ENCODE data around the gene MBD3L4.
"Not testable (repeated sequence)": the region's sequence is repeated elsewhere in the genome, so short reads cannot be mapped to it uniquely, and the experiment has no call there.

The MBD3L4 gene

GRCh38 chr19:7040079-7040478 is at the start of gene MBD3L4:
Gene MBD3L4 (minus strand): TSS chr19:7040179. CDS start chr19:7040144, 35 bp downstream.
- H3K27ac Mint-ChIP-seq; H3K36me3 Mint-ChIP-seq (ENCODE audit: low read depth); H3K9me3 Mint-ChIP-seq; H3K4me3 Mint-ChIP-seq; H3K27me3 Mint-ChIP-seq (ENCODE audit: low read depth); DNase-seq (ENCODE audit: low spot score); H3K4me1 Mint-ChIP-seq (ENCODE audit: low read depth): not testable (repeated sequence)

GRCh38 chr19:7088999-7089398 is 49.0 kb upstream of the MBD3L4 start:
- Mint-ChIP-seq H3K4me1 (ENCODE audit: low read depth) (no peaks in the 10 kb centered on the region), H3K36me3 (ENCODE audit: low read depth) (peaks cover 28% of the 10 kb centered on the region), H3K4me3 (no peak overlapping the region), H3K27me3 (ENCODE audit: low read depth) (no peaks in the 10 kb centered on the region), H3K9me3 (peaks cover 43% of the 10 kb centered on the region), H3K27ac (no peak overlapping the region)
- no peak for DNase-seq (ENCODE audit: low spot score)

GRCh38 chr19:7083076-7083956 is 43.3 kb upstream of the MBD3L4 start:
- no peaks in the 10 kb centered on the region for H3K4me1 Mint-ChIP-seq (ENCODE audit: low read depth)
- H3K36me3 Mint-ChIP-seq (ENCODE audit: low read depth): peaks cover 76% of the 10 kb centered on the region
- H3K27ac Mint-ChIP-seq: no peak overlapping the region
- H3K27me3 Mint-ChIP-seq (ENCODE audit: low read depth): no peaks in the 10 kb centered on the region
- H3K4me3 Mint-ChIP-seq: no peak overlapping the region
- no peak for DNase-seq (ENCODE audit: low spot score)
- peaks cover 53% of the 10 kb centered on the region for H3K9me3 Mint-ChIP-seq

GRCh38 chr19:7078008-7078407 is 38.0 kb upstream of the MBD3L4 start:
- H3K4me1 Mint-ChIP-seq (ENCODE audit: low read depth): no peaks in the 10 kb centered on the region
- peaks cover 58% of the 10 kb centered on the region for H3K9me3 Mint-ChIP-seq
- no peak for DNase-seq (ENCODE audit: low spot score)

GRCh38 chr19:7076151-7076550 is 36.2 kb upstream of the MBD3L4 start:
- DNase-seq (ENCODE audit: low spot score): no peak
- peaks cover 3% of the 10 kb centered on the region for H3K4me1 Mint-ChIP-seq (ENCODE audit: low read depth)
- no peaks in the 10 kb centered on the region for H3K27me3 Mint-ChIP-seq (ENCODE audit: low read depth)
- H3K36me3 Mint-ChIP-seq (ENCODE audit: low read depth): peaks cover 89% of the 10 kb centered on the region
- peaks cover 53% of the 10 kb centered on the region for H3K9me3 Mint-ChIP-seq
- H3K4me3 Mint-ChIP-seq: no peak overlapping the region
- H3K27ac Mint-ChIP-seq: no peak overlapping the region

More at GRCh38 chr19:7078008-7078407, 38.0 kb upstream of the MBD3L4 start:
- H3K27me3 Mint-ChIP-seq (ENCODE audit: low read depth): no peaks in the 10 kb centered on the region
- H3K4me3 Mint-ChIP-seq: no peak overlapping the region
- H3K27ac Mint-ChIP-seq: no peak overlapping the region
- peaks cover 94% of the 10 kb centered on the region for H3K36me3 Mint-ChIP-seq (ENCODE audit: low read depth)

- H3K4me1 Mint-ChIP-seq (ENCODE audit: low read depth): peaks cover 3% of the 10 kb centered on the region
- no peak overlapping the region for H3K4me3 Mint-ChIP-seq
- H3K27me3 Mint-ChIP-seq (ENCODE audit: low read depth): no peaks in the 10 kb centered on the region
- peaks cover 43% of the 10 kb centered on the region for H3K9me3 Mint-ChIP-seq
- no peak for DNase-seq (ENCODE audit: low spot score)
- H3K27ac Mint-ChIP-seq: no peak overlapping the region
- peaks cover 88% of the 10 kb centered on the region for H3K36me3 Mint-ChIP-seq (ENCODE audit: low read depth)
Observed at GRCh38 chr19:7074705-7075282, 34.8 kb upstream of the MBD3L4 start.

- H3K4me1 Mint-ChIP-seq (ENCODE audit: low read depth): peaks cover 7% of the 10 kb centered on the region
- peak overlapping the region; percentile 2 for H3K27ac Mint-ChIP-seq
- peaks cover 72% of the 10 kb centered on the region for H3K36me3 Mint-ChIP-seq (ENCODE audit: low read depth)
- peaks cover 25% of the 10 kb centered on the region for H3K9me3 Mint-ChIP-seq
- peak overlapping the region; percentile 65 for H3K4me3 Mint-ChIP-seq
- H3K27me3 Mint-ChIP-seq (ENCODE audit: low read depth): no peaks in the 10 kb centered on the region
- DNase-seq (ENCODE audit: low spot score): no peak
Observed at GRCh38 chr19:7072541-7072940, 32.6 kb upstream of the MBD3L4 start.

GRCh38 chr19:7069904-7070226 is 29.9 kb upstream of the MBD3L4 start:
- DNase-seq (ENCODE audit: low spot score): no peak
- Mint-ChIP-seq H3K9me3 (peaks cover 9% of the 10 kb centered on the region), H3K4me1 (ENCODE audit: low read depth) (peaks cover 7% of the 10 kb centered on the region), H3K36me3 (ENCODE audit: low read depth) (peaks cover 46% of the 10 kb centered on the region), H3K27ac (peak overlapping the region; percentile 79), H3K27me3 (ENCODE audit: low read depth) (no peaks in the 10 kb centered on the region), H3K4me3 (peak overlapping the region; percentile 95)

GRCh38 chr19:7069042-7069903 is 29.3 kb upstream of the MBD3L4 start, which contains the start of gene ZNF557:
Gene ZNF557 (plus strand): TSS chr19:7069703. CDS start chr19:7075075, 5,372 bp downstream.
- Mint-ChIP-seq H3K4me3 (peak within 1 kb of the TSS; percentile 95), H3K27me3 (ENCODE audit: low read depth) (no peaks in the 10 kb centered on the region), H3K4me1 (ENCODE audit: low read depth) (peaks cover 7% of the 10 kb centered on the region), H3K27ac (peak within 1 kb of the TSS; percentile 79), H3K9me3 (peaks cover 7% of the 10 kb centered on the region), H3K36me3 (ENCODE audit: low read depth) (peaks cover 42% of the 10 kb centered on the region)
- peak; percentile 95 for DNase-seq (ENCODE audit: low spot score)

- H3K9me3 Mint-ChIP-seq: peaks cover 6% of the 10 kb centered on the region
- H3K27ac Mint-ChIP-seq: peak overlapping the region; percentile 79
- no peak for DNase-seq (ENCODE audit: low spot score)
- H3K27me3 Mint-ChIP-seq (ENCODE audit: low read depth): no peaks in the 10 kb centered on the region
- H3K4me3 Mint-ChIP-seq: peak overlapping the region; percentile 95
- peaks cover 35% of the 10 kb centered on the region for H3K36me3 Mint-ChIP-seq (ENCODE audit: low read depth)
- peaks cover 7% of the 10 kb centered on the region for H3K4me1 Mint-ChIP-seq (ENCODE audit: low read depth)
Observed at GRCh38 chr19:7068599-7068998, 28.6 kb upstream of the MBD3L4 start.

GRCh38 chr19:7067716-7068115 is 27.7 kb upstream of the MBD3L4 start:
- Mint-ChIP-seq H3K9me3 (peaks cover 5% of the 10 kb centered on the region), H3K4me1 (ENCODE audit: low read depth) (peaks cover 7% of the 10 kb centered on the region), H3K27me3 (ENCODE audit: low read depth) (no peaks in the 10 kb centered on the region), H3K36me3 (ENCODE audit: low read depth) (peaks cover 29% of the 10 kb centered on the region), H3K4me3 (no peak overlapping the region), H3K27ac (no peak overlapping the region)
- no peak for DNase-seq (ENCODE audit: low spot score)

GRCh38 chr19:7067122-7067521 is 27.1 kb upstream of the MBD3L4 start:
- H3K36me3 Mint-ChIP-seq (ENCODE audit: low read depth): peaks cover 23% of the 10 kb centered on the region
- DNase-seq (ENCODE audit: low spot score); H3K4me1 Mint-ChIP-seq (ENCODE audit: low read depth); H3K9me3 Mint-ChIP-seq; H3K4me3 Mint-ChIP-seq; H3K27ac Mint-ChIP-seq; H3K27me3 Mint-ChIP-seq (ENCODE audit: low read depth): not testable (repeated sequence)

GRCh38 chr19:7063764-7064418 is 23.9 kb upstream of the MBD3L4 start:
- Mint-ChIP-seq H3K9me3 (no peaks in the 10 kb centered on the region), H3K27me3 (ENCODE audit: low read depth) (no peaks in the 10 kb centered on the region), H3K27ac (no peak overlapping the region), H3K4me1 (ENCODE audit: low read depth) (peaks cover 2% of the 10 kb centered on the region), H3K36me3 (ENCODE audit: low read depth) (peaks cover 1% of the 10 kb centered on the region), H3K4me3 (no peak overlapping the region)
- DNase-seq (ENCODE audit: low spot score): no peak
